ENCODE results near the gene GPR35.

GPR35 gene

DNA sequence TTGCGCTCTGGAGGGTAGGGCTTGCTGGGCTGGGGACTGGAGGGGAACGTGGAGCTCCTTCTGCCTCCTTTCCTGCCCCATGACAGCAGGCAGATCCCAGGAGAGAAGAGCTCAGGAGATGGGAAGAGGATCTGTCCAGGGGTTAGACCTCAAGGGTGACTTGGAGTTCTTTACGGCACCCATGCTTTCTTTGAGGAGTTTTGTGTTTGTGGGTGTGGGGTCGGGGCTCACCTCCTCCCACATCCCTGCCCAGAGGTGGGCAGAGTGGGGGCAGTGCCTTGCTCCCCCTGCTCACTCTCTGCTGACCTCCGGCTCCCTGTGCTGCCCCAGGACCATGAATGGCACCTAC, 4.3 kb downstream of the GPR35 start:
- no peaks in the 10 kb centered on the region for H3K36me3 ChIP-seq (ENCODE audit: control insufficient read depth, insufficient read depth, low read length)
- no peak for DNase-seq (ENCODE audit: extremely low read depth, insufficient read length)

GRCh38 chr2:240629968-240630770, 4.9 kb downstream of the GPR35 start:
- H3K4me3 ChIP-seq (replicated peaks; ENCODE audit: low read depth, low read length) = no peak overlapping the region
- TF ChIP-seq, protein P1, sequence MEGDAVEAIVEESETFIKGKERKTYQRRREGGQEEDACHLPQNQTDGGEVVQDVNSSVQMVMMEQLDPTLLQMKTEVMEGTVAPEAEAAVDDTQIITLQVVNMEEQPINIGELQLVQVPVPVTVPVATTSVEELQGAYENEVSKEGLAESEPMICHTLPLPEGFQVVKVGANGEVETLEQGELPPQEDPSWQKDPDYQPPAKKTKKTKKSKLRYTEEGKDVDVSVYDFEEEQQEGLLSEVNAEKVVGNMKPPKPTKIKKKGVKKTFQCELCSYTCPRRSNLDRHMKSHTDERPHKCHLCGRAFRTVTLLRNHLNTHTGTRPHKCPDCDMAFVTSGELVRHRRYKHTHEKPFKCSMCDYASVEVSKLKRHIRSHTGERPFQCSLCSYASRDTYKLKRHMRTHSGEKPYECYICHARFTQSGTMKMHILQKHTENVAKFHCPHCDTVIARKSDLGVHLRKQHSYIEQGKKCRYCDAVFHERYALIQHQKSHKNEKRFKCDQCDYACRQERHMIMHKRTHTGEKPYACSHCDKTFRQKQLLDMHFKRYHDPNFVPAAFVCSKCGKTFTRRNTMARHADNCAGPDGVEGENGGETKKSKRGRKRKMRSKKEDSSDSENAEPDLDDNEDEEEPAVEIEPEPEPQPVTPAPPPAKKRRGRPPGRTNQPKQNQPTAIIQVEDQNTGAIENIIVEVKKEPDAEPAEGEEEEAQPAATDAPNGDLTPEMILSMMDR (IDR thresholded peaks at IDR 0.05; ENCODE audit: insufficient read depth, low read length, poor library complexity, severe bottlenecking) = no peak

More for the DNA sequence above, 4.3 kb downstream of the GPR35 start:
- H3K27me3 ChIP-seq (replicated peaks; ENCODE audit: control insufficient read depth, insufficient read depth, low read length) = no peaks in the 10 kb centered on the region
- TF ChIP-seq, protein P1 (IDR thresholded peaks at IDR 0.05; ENCODE audit: insufficient read depth, low read length, poor library complexity, severe bottlenecking) = no peak
- H3K4me3 ChIP-seq (replicated peaks; ENCODE audit: low read depth, low read length) = no peak overlapping the region

DNA sequence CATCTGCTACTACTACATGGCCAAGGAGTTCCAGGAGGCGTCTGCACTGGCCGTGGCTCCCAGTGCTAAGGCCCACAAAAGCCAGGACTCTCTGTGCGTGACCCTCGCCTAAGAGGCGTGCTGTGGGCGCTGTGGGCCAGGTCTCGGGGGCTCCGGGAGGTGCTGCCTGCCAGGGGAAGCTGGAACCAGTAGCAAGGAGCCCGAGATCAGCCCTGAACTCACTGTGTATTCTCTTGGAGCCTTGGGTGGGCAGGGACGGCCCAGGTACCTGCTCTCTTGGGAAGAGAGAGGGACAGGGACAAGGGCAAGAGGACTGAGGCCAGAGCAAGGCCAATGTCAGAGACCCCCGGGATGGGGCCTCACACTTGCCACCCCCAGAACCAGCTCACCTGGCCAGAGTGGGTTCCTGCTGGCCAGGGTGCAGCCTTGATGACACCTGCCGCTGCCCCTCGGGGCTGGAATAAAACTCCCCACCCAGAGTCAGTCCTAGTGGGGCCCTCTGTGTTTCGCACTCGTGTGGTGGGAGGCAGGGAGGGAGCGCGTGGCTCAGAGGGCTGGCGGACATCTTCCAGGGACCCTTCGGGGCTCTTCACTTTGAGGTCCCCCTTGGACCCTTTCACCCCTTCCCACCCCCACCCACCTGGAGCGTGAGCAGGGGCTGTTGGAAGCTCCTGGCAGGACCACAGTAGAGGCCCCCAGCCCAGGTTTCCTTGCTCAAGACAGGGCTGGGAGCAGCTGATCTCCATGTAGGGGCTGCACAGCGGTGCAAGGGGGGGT, 5.7 kb downstream of the GPR35 start:
- Histone ChIP-seq H3K27me3 (replicated peaks; ENCODE audit: control insufficient read depth, insufficient read depth, low read length) (no peaks in the 10 kb centered on the region), H3K4me3 (replicated peaks; ENCODE audit: low read depth, low read length) (no peak overlapping the region), H3K36me3 (ENCODE audit: control insufficient read depth, insufficient read depth, low read length) (no peaks in the 10 kb centered on the region)
- no peak for DNase-seq (ENCODE audit: extremely low read depth, insufficient read length)
- TF ChIP-seq, protein P1 (IDR thresholded peaks at IDR 0.05; ENCODE audit: insufficient read depth, low read length, poor library complexity, severe bottlenecking) = no peak

More at GRCh38 chr2:240629968-240630770, 4.9 kb downstream of the GPR35 start:
- no peaks in the 10 kb centered on the region for H3K27me3 ChIP-seq (replicated peaks; ENCODE audit: control insufficient read depth, insufficient read depth, low read length)
- no peaks in the 10 kb centered on the region for H3K36me3 ChIP-seq (ENCODE audit: control insufficient read depth, insufficient read depth, low read length)
- no peak for DNase-seq (ENCODE audit: extremely low read depth, insufficient read length)

GRCh38 chr2:240631548-240632305, 6.4 kb downstream of the GPR35 start:
- Histone ChIP-seq H3K4me3 (replicated peaks; ENCODE audit: low read depth, low read length) (no peak overlapping the region), H3K36me3 (ENCODE audit: control insufficient read depth, insufficient read depth, low read length) (no peaks in the 10 kb centered on the region), H3K27me3 (replicated peaks; ENCODE audit: control insufficient read depth, insufficient read depth, low read length) (no peaks in the 10 kb centered on the region)
- DNase-seq (ENCODE audit: extremely low read depth, insufficient read length) = no peak
- TF ChIP-seq, protein P1 (IDR thresholded peaks at IDR 0.05; ENCODE audit: insufficient read depth, low read length, poor library complexity, severe bottlenecking) = no peak

DNA sequence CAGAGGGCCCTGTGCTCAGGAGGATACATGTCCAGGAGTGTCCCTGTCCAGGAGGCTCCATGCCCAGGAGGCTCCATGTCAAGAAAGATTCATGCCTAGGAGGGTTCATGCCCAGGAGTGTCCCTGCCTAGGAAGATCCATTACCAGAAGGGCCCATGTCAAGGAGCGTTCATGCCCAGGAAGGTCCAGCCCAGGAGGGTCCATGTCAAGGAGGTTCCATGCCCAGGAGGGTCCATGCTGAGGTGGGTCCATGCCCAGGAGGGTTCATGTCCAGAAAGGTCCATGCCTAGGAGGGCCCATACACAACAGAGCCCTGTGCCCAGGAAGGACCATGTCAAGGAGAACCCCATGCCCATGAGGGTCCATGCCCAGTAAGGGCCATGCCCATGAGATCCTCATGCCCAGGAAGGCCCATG, 7.0 kb downstream of the GPR35 start:
- no peak overlapping the region for H3K4me3 ChIP-seq (replicated peaks; ENCODE audit: low read depth, low read length)
- H3K27me3 ChIP-seq (replicated peaks; ENCODE audit: control insufficient read depth, insufficient read depth, low read length) = no peaks in the 10 kb centered on the region
- H3K36me3 ChIP-seq (ENCODE audit: control insufficient read depth, insufficient read depth, low read length) = no peaks in the 10 kb centered on the region
- TF ChIP-seq, protein P1 (IDR thresholded peaks at IDR 0.05; ENCODE audit: insufficient read depth, low read length, poor library complexity, severe bottlenecking) = no peak
- no peak for DNase-seq (ENCODE audit: extremely low read depth, insufficient read length)
